ENCODE data around the gene FKBP7.
"Not testable (repeated sequence)": the region's sequence is repeated elsewhere in the genome, so short reads cannot be mapped to it uniquely, and the experiment has no call there.

Gene FKBP7

DNA sequence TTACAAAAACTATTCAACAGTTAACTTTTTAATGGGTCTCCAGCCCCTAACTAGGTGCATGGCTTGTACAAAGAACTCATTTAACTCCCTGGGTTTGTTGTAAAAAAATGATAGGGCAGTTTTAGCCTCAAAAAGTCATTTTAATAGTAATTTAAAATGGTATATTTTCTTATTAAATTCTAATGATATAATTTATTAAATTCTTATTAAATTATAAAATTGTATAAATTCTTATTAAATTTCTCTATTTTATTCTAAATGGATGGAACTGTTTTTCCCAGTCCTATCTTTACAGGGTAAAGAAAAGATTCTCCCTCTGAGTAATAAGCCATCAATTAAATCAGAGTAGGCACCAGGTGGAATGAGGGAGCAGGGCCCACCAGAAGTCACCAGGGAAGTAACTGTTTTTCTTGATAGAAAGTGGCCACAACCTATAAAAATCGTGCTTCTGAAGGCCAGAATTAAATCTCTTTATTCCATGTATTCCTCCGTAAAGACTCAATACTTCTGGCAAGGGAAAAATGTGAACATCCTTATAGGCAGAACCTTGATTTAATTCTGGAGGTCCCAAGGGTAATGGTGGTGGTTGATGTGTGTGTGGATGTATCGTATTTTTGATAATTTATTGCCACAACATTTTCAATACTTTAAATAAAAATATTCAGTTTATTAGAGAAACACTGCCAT, 814 bp downstream of the FKBP7 start:
- no peaks in the 10 kb centered on the region for H3K27me3 Mint-ChIP-seq
- DNase-seq = no peak
- H3K36me3 Mint-ChIP-seq (ENCODE audit: low read depth) = peaks cover 13% of the 10 kb centered on the region
- peaks cover 43% of the 10 kb centered on the region for H3K4me1 Mint-ChIP-seq (ENCODE audit: low read depth)
- H3K4me3 Mint-ChIP-seq = peak overlapping the region; percentile 96
- no peaks in the 10 kb centered on the region for H3K9me3 Mint-ChIP-seq
- no peak overlapping the region for H3K27ac Mint-ChIP-seq

DNA sequence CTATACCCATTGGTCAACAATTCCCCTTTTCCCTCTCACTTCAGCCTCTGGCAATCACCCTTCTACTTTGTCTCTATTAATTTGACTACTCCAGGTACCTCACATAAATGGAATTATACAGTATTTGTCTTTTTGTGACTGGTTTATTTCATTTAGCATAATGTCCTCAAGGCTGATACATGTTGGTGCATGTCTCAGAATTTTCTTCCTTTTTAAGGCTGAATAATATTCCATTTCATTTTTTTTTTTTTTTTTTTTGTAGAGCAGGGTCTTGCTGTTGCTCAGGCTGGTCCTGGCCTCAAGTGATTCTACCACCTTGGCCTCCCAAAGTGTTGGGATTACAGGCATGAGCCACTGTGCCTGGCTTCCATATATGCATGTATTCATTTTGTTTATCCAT, 1.9 kb downstream of the FKBP7 start:
- Mint-ChIP-seq H3K27me3 (no peaks in the 10 kb centered on the region), H3K9me3 (no peaks in the 10 kb centered on the region), H3K4me3 (peak overlapping the region; percentile 4), H3K4me1 (ENCODE audit: low read depth) (peaks cover 32% of the 10 kb centered on the region), H3K27ac (no peak overlapping the region), H3K36me3 (ENCODE audit: low read depth) (peaks cover 13% of the 10 kb centered on the region)
- no peak for DNase-seq

DNA sequence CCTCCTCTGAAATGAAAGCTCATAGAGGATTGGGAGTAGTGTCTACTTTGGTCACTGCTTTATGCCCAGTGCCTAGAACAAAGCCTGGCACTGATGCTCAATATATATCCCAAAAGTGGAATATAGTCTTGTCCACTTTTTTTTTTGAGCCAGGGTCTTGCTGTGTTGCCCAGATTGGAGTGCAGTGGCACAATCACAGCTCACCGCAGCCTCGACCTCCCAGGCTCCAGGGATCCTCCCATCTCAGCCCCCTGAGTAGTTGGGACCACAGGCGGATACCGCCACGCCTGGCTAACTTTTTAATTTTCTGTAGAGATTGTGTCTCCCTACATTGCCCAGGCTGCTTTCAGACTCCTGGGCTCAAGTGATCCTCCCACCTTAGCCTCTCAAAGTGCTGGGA, 3.8 kb downstream of the FKBP7 start:
- Mint-ChIP-seq H3K27me3 (no peaks in the 10 kb centered on the region), H3K4me3 (no peak overlapping the region), H3K36me3 (ENCODE audit: low read depth) (peaks cover 9% of the 10 kb centered on the region), H3K27ac (no peak overlapping the region), H3K4me1 (ENCODE audit: low read depth) (peaks cover 26% of the 10 kb centered on the region), H3K9me3 (no peaks in the 10 kb centered on the region)
- DNase-seq = no peak

- Mint-ChIP-seq H3K4me1 (ENCODE audit: low read depth) (peaks cover 20% of the 10 kb centered on the region), H3K4me3 (no peak overlapping the region), H3K27me3 (no peaks in the 10 kb centered on the region), H3K9me3 (no peaks in the 10 kb centered on the region), H3K27ac (no peak overlapping the region), H3K36me3 (ENCODE audit: low read depth) (peaks cover 10% of the 10 kb centered on the region)
- DNase-seq = no peak
Observed at GRCh38 chr2:178473931-178474330, 4.5 kb downstream of the FKBP7 start.

- no peak overlapping the region for H3K27ac Mint-ChIP-seq
- H3K4me1 Mint-ChIP-seq (ENCODE audit: low read depth) = peaks cover 14% of the 10 kb centered on the region
- H3K27me3 Mint-ChIP-seq = no peaks in the 10 kb centered on the region
- DNase-seq = no peak
- peaks cover 7% of the 10 kb centered on the region for H3K36me3 Mint-ChIP-seq (ENCODE audit: low read depth)
- no peak overlapping the region for H3K4me3 Mint-ChIP-seq
- no peaks in the 10 kb centered on the region for H3K9me3 Mint-ChIP-seq
Observed at GRCh38 chr2:178473373-178473772, 5.0 kb downstream of the FKBP7 start.

DNA sequence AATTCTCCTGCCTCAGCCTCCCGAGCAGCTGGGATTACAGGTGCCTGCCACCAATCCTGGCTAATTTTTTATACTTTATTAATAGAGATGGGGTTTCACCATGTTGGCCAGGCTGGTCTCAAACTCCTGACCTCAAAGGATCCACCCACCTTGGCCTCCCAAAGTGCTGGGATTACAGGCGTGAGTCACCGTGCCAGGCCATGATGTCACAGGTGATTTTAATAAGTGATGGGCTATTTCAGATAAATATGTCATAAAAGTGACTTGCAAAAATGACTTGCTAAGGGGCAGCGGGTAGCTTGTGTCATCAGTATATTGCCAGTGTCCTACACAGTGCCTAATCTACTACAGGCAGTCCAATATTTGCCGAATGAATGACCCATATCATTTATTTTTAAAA, 7.1 kb downstream of the FKBP7 start:
- not testable (repeated sequence) for H3K4me3 Mint-ChIP-seq; H3K9me3 Mint-ChIP-seq; H3K27me3 Mint-ChIP-seq; DNase-seq; H3K36me3 Mint-ChIP-seq (ENCODE audit: low read depth); H3K4me1 Mint-ChIP-seq (ENCODE audit: low read depth); H3K27ac Mint-ChIP-seq

GRCh38 chr2:178469219-178469849, 9.1 kb downstream of the FKBP7 start:
- Mint-ChIP-seq H3K4me1 (ENCODE audit: low read depth) (no peaks in the 10 kb centered on the region), H3K9me3 (no peaks in the 10 kb centered on the region), H3K27me3 (no peaks in the 10 kb centered on the region), H3K27ac (no peak overlapping the region), H3K36me3 (ENCODE audit: low read depth) (peaks cover 17% of the 10 kb centered on the region), H3K4me3 (no peak overlapping the region)
- DNase-seq = no peak

DNA sequence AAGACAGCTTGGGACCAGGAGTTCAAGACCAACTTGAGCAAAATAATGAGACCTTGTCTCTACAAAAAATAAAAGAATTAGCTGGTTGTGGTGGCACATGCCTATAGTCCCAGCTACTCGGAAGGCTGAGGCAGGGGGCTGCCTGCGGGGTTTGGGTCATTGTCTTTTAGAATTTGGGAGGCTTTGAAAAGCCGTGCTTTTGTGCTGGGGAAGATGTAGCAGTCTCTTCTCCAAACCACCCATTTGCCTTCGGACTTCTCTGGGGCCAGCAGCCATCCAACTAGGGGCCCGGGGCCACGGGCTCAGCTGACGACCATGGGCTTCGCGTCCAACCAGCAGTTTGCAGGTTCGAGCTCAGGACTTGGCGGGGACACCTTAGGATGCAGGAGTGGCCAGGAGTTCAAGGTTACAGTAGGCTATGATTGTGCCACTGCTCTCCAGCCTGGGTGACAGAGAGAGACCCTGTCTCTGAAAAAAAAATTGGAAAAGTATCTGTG, 21.0 kb downstream of the FKBP7 start:
- no peaks in the 10 kb centered on the region for H3K27me3 Mint-ChIP-seq
- peaks cover under 1% of the 10 kb centered on the region for H3K4me1 Mint-ChIP-seq (ENCODE audit: low read depth)
- no peak overlapping the region for H3K27ac Mint-ChIP-seq
- H3K4me3 Mint-ChIP-seq = no peak overlapping the region
- no peaks in the 10 kb centered on the region for H3K9me3 Mint-ChIP-seq
- no peak for DNase-seq
- no peaks in the 10 kb centered on the region for H3K36me3 Mint-ChIP-seq (ENCODE audit: low read depth)

DNA sequence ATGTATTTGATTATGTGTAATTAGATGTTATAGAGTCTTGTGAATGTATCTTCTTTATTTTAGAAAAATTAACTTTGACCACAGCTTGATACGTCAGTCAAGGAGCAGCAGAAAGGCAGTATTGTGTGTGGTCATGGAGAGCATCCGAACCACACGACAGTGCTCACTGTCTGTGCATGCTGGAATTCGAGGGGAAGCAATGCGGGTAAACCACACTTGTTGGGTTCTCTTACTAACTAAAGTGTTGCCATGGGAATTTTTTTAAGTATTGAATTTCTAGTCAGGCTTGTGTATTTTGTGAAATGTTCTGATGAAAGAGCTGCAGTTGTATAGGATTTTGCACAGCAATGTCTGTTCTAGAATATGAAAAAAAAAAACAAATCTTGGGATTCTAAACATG, 22.5 kb downstream of the FKBP7 start:
- no peak overlapping the region for H3K27ac Mint-ChIP-seq
- peaks cover 7% of the 10 kb centered on the region for H3K36me3 Mint-ChIP-seq (ENCODE audit: low read depth)
- no peak for DNase-seq
- no peaks in the 10 kb centered on the region for H3K27me3 Mint-ChIP-seq
- peaks cover 9% of the 10 kb centered on the region for H3K4me1 Mint-ChIP-seq (ENCODE audit: low read depth)
- H3K9me3 Mint-ChIP-seq = no peaks in the 10 kb centered on the region
- no peak overlapping the region for H3K4me3 Mint-ChIP-seq

DNA sequence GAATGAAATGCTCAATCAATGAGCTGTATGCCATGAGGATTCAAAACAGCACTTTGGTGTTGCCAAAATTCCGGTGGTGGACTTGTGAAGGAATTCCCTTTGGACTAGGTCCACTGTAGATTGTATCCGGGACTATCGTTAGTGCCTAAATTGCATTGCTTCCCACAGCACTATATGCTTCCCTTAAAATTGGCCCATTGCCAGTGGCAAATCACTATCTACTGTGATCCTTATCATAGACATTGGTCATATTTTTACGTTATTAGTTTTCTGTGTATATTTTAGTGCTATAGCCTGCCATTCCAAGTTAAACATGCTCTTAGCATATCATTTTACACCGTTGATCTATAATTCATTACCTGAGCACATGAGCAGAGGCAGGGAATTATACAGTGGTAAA, 25.5 kb downstream of the FKBP7 start:
- Mint-ChIP-seq H3K27me3 (no peaks in the 10 kb centered on the region), H3K9me3 (no peaks in the 10 kb centered on the region), H3K4me3 (no peak overlapping the region), H3K27ac (no peak overlapping the region), H3K36me3 (ENCODE audit: low read depth) (peaks cover 33% of the 10 kb centered on the region), H3K4me1 (ENCODE audit: low read depth) (peaks cover 31% of the 10 kb centered on the region)
- DNase-seq = no peak

- H3K9me3 Mint-ChIP-seq = no peaks in the 10 kb centered on the region
- H3K4me3 Mint-ChIP-seq = peak overlapping the region; percentile 88
- DNase-seq = no peak
- peaks cover 32% of the 10 kb centered on the region for H3K4me1 Mint-ChIP-seq (ENCODE audit: low read depth)
- no peak overlapping the region for H3K27ac Mint-ChIP-seq
- peaks cover 36% of the 10 kb centered on the region for H3K36me3 Mint-ChIP-seq (ENCODE audit: low read depth)
- H3K27me3 Mint-ChIP-seq = no peaks in the 10 kb centered on the region
Observed at GRCh38 chr2:178452334-178452733, 26.1 kb downstream of the FKBP7 start.

DNA sequence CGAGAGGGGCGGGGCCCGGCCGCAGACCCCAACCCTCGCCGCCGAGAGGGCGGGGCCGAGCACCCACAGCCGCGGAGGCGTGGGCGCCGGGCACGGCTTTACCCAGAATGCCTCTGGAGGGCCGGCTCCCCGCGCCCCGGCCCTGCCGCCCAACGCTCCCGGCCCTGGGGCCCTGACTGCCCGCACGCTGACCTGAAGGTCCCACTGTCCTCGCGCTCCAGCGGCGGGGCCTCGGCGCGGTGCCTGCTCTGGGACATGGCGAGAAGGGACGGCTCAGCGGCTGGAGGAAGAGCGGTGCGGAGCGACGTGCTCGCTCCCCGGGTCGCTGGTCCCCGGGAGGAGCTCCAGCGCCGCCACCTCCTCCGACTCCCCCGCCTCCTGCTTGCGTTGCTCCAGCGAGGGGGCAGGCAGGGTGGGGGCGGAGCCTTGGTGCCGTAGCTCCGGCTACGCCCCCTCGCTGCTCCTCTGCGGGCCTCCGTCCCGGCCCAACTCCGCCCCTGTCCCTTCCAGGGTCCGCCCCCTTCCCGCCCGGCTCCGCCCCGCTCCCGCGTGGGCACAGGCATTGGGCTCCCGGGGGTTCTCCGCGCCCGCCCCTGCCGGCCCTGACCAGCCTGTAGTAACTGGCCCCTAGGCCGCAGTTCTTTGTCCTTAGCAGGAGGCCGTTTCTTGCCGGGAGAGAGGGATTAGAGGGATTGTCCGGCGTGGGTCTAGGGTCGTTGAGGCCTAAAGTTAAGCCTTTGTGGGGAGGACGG, 27.4 kb downstream of the FKBP7 start, which contains the start of the genes PJVK and PRKRA:
Gene PJVK (plus strand): TSS at position 605 of the 752 bp plus-strand sequence. CDS start 2,032 bp downstream, outside the sequence.
Gene PRKRA (minus strand): TSS at position 402 of the 752 bp plus-strand sequence. CDS start 145 bp downstream, at position 257.
- H3K27ac Mint-ChIP-seq = peak within 1 kb of the TSS; percentile 98
- H3K27me3 Mint-ChIP-seq = no peaks in the 10 kb centered on the region
- H3K4me3 Mint-ChIP-seq = peak within 1 kb of the TSS; percentile 88
- H3K36me3 Mint-ChIP-seq (ENCODE audit: low read depth) = peaks cover 48% of the 10 kb centered on the region
- peak; percentile 99 for DNase-seq
- no peaks in the 10 kb centered on the region for H3K9me3 Mint-ChIP-seq
- H3K4me1 Mint-ChIP-seq (ENCODE audit: low read depth) = peaks cover 34% of the 10 kb centered on the region

DNA sequence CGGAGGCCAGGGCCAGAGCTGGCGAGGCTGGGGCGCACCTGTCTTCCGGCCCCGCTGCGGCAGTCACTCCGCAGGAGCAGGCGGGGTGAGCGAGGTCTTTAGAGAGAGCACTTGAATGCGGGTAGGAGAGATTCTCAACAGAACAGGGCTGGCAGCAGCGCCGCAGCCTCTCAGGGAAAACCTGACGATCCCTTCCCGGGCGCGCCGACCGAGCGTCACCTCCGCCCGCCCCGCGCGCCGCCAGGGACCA, 28.0 kb downstream of the FKBP7 start:
- H3K36me3 Mint-ChIP-seq (ENCODE audit: low read depth) = peaks cover 53% of the 10 kb centered on the region
- peak overlapping the region; percentile 88 for H3K4me3 Mint-ChIP-seq
- H3K4me1 Mint-ChIP-seq (ENCODE audit: low read depth) = peaks cover 34% of the 10 kb centered on the region
- no peak for DNase-seq
- peak overlapping the region; percentile 95 for H3K27ac Mint-ChIP-seq
- no peaks in the 10 kb centered on the region for H3K9me3 Mint-ChIP-seq
- H3K27me3 Mint-ChIP-seq = no peaks in the 10 kb centered on the region

GRCh38 chr2:178449700-178450523, 28.5 kb downstream of the FKBP7 start:
- H3K36me3 Mint-ChIP-seq (ENCODE audit: low read depth) = peaks cover 58% of the 10 kb centered on the region
- no peaks in the 10 kb centered on the region for H3K9me3 Mint-ChIP-seq
- no peak for DNase-seq

More at GRCh38 chr2:178449700-178450523, 28.5 kb downstream of the FKBP7 start:
- Mint-ChIP-seq H3K27me3 (no peaks in the 10 kb centered on the region), H3K4me3 (peak overlapping the region; percentile 88), H3K27ac (peak overlapping the region; percentile 95), H3K4me1 (ENCODE audit: low read depth) (peaks cover 38% of the 10 kb centered on the region)
